Amniotic epithelial cell (primary cell): ENCODE data around the gene DBNDD2.

Experiments used
- DNase-seq: peaks from one replicate; pipeline ENCODE4 v3.0.0-alpha.2; 2010; ENCODE audit warnings: low read depth

The DBNDD2 gene

DNA sequence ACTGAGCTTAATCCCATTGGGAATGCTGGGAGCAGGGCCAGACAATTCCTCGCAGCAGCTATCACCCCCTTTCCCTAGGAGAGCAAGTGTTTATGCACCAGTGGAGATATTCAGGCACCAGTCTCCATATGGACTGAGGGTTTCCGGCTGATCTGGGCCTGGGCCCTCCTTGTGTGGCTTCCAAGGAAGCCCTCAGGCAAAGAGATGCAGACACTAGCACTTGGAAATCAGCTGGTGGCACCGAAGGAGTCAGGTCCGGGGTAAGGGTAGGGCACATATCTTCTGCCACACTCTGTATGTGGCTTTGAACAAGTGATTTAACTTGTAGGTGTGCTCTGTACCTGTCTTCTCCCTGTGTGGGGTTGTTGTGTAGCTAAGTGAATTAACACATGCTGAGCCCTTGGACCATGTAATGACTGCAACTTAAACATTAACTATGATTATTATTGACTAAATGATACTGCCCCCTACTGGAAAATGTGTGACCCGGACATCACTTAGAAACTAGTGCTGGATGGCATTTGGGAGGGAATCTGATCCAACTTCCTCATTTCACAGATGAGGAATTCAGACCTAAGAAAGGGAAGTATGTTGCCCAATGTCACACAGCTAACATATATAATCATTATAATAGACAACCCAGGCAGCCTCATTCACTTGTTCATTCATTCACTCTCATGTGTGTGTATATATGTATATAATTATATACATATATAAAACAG is 42.2 kb downstream of the DBNDD2 start:
- DNase-seq: peak; percentile 48

DNA sequence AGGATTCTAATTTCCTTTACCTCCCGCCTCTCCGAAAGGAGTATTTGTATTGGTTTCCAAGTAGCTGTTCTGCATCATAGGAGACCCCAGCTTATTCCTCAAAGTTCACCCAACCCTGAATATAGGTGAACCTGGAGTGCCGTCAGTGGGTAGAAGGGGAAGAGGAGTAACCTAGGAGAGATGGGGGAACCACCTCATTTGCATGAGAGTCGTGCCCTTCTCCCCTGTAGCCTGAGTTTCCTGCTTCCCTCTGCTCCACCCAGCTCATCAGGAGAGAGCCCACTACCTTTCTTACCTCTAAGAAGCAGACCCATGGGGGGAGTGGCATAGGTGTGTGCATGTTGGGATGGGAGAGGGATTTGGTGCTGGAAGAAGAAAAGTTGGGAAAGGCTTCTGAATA is 44.1 kb downstream of the DBNDD2 start:
- no peak for DNase-seq

DNA sequence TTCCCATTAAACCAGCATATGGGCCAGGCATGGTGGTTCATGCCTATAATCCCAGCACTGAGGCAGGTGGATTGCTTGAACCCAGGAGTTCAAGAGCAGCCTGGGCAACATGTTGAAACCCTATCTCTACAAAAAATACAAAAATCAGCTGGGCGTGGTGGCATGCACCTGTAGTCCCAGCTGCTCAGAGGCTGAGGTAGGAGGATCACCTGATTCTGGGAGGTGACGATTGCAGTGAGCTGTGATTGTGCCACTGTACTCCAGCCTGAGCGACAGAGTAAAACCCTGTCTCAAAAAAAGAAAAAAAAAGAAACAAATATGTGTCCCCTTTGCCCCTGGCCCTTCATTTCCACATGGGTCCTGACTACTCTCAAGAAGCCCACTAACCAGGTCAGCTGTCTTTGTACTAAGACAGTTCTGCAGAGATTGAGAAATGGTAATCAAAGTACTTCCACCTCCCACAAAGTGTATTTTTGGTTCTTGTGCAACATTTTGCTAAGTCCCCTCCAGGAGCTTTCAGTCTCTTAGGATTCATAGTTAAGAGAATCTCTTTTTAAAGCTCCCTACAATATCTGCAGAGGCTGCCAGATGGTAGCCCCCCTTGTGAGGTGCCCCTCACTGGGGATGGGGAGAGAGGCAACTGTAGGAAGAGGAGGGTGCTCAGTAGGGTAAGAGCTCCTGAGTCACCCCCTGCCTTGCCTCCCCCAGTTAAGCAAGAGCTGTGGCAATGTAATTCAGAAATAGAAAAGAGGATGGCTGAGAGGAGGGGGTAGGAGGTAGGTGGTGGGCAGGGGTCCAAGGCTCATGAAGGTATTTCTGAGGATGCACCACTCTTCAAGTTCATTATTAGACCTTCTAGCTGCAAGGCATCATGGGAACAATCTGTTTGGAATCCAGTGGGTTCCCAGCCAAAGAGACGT is 44.9 kb downstream of the DBNDD2 start:
- DNase-seq: peak; percentile 22

DNA sequence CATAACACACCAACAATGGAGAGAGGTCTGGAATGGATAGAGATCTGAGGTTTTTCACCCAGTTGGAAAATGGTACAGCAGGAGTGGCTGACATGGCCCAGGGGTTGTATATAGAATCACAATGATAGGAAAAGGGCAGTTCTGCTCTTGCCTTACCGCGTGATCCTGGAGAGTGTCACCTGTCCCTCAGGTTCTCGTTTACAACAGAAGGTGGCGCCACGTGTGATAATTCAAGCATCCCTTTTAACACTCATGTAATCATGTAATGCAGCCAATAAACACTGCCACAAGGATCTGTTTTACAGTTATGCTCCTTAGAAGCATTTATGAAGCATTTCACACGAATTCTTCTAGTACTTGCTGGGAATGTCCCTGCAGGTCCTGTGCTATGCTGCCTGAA is 48.5 kb downstream of the DBNDD2 start:
- peak; percentile 9 for DNase-seq

DNA sequence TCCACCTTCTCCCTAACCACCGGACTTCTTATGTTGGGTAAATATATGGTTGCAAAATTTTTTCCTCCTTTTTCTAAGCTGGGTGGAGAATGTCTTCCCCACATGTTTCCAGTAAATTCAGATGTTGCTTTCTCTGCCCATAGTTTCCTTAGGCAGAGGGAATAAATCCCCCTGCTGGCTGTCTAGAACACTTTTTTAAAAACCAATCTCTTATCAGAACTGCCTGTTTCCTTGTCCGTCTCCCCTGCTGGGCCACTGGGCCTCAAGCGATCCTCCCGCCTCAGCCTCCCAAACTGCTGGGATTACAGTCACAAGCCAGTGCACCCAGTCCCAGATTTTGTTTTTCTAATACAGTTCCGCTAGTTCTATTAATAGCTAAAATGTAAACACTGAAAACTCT is 51.5 kb downstream of the DBNDD2 start:
- peak; percentile 10 for DNase-seq
